Measurements from ENCODE around the gene FILIP1. TPM values are rescaled to one million over a fixed set of nuclear protein-coding genes. Genes with fewer than 3 reads are reported as not detected.

The FILIP1 gene
- polyA plus RNA-seq, 1 experiment, result 0.44 TPM

GRCh38 chr6:75419416-75419815 is 74.2 kb downstream of the FILIP1 start:
- no peaks in the 10 kb centered on the region for H3K27me3 ChIP-seq (ENCODE audit: control insufficient read depth, insufficient read depth, low read length)
- POLR2A ChIA-PET, result no interaction called here
- TF ChIP-seq CTCF (IDR thresholded peaks at IDR 0.05; ENCODE audit: insufficient read depth, low read depth, low read length), result no peak
- no peaks in the 10 kb centered on the region for H3K36me3 ChIP-seq (ENCODE audit: control insufficient read depth, insufficient read depth, low read length)
- CTCF ChIA-PET, result no interaction called here
- DNase-seq (ENCODE audit: low read depth), result no peak
- H3K4me3 ChIP-seq (ENCODE audit: low read depth, low read length), result no peak overlapping the region

GRCh38 chr6:75418233-75418632 is 75.4 kb downstream of the FILIP1 start:
- Histone ChIP-seq H3K27me3 (ENCODE audit: control insufficient read depth, insufficient read depth, low read length) (no peaks in the 10 kb centered on the region), H3K4me3 (ENCODE audit: low read depth, low read length) (no peak overlapping the region), H3K36me3 (ENCODE audit: control insufficient read depth, insufficient read depth, low read length) (no peaks in the 10 kb centered on the region)
- POLR2A ChIA-PET, result no interaction called here
- TF ChIP-seq CTCF (IDR thresholded peaks at IDR 0.05; ENCODE audit: insufficient read depth, low read depth, low read length), result no peak
- CTCF ChIA-PET, result no interaction called here
- DNase-seq (ENCODE audit: low read depth), result no peak

- Histone ChIP-seq H3K4me3 (ENCODE audit: low read depth, low read length) (no peak overlapping the region), H3K36me3 (ENCODE audit: control insufficient read depth, insufficient read depth, low read length) (no peaks in the 10 kb centered on the region), H3K27me3 (ENCODE audit: control insufficient read depth, insufficient read depth, low read length) (no peaks in the 10 kb centered on the region)
- ChIA-PET POLR2A (no interaction called here), CTCF (no interaction called here)
- DNase-seq (ENCODE audit: low read depth), result no peak
- no peak for TF ChIP-seq CTCF (IDR thresholded peaks at IDR 0.05; ENCODE audit: insufficient read depth, low read depth, low read length)
These were observed 77.2 kb downstream of the FILIP1 start for GRCh38 chr6:75416443-75416842.

- ChIA-PET POLR2A (no interaction called here), CTCF (interaction anchor here (0.6 kb wide), 1 partner anchor 109 kb away, joined by 3 read pairs; no protein-coding TSS in a partner anchor)
- H3K36me3 ChIP-seq (ENCODE audit: control insufficient read depth, insufficient read depth, low read length), result no peaks in the 10 kb centered on the region
- H3K4me3 ChIP-seq (ENCODE audit: low read depth, low read length), result no peak overlapping the region
- DNase-seq (ENCODE audit: low read depth), result no peak
- no peaks in the 10 kb centered on the region for H3K27me3 ChIP-seq (ENCODE audit: control insufficient read depth, insufficient read depth, low read length)
- no peak for TF ChIP-seq CTCF (IDR thresholded peaks at IDR 0.05; ENCODE audit: insufficient read depth, low read depth, low read length)
These were observed 77.8 kb downstream of the FILIP1 start for GRCh38 chr6:75415804-75416203.

- TF ChIP-seq CTCF (IDR thresholded peaks at IDR 0.05; ENCODE audit: insufficient read depth, low read depth, low read length), result no peak
- no peak for DNase-seq (ENCODE audit: low read depth)
- no peaks in the 10 kb centered on the region for H3K36me3 ChIP-seq (ENCODE audit: control insufficient read depth, insufficient read depth, low read length)
- CTCF ChIA-PET, result no interaction called here
- no peaks in the 10 kb centered on the region for H3K27me3 ChIP-seq (ENCODE audit: control insufficient read depth, insufficient read depth, low read length)
- POLR2A ChIA-PET, result no interaction called here
- H3K4me3 ChIP-seq (ENCODE audit: low read depth, low read length), result no peak overlapping the region
These were observed 79.1 kb downstream of the FILIP1 start for GRCh38 chr6:75414445-75415021.
